ENCODE results near the gene EBNA1BP2.
"Not testable (repeated sequence)": the region's sequence is repeated elsewhere in the genome, so short reads cannot be mapped to it uniquely, and the experiment has no call there.

Gene EBNA1BP2, protein sequence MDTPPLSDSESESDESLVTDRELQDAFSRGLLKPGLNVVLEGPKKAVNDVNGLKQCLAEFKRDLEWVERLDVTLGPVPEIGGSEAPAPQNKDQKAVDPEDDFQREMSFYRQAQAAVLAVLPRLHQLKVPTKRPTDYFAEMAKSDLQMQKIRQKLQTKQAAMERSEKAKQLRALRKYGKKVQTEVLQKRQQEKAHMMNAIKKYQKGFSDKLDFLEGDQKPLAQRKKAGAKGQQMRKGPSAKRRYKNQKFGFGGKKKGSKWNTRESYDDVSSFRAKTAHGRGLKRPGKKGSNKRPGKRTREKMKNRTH

DNA sequence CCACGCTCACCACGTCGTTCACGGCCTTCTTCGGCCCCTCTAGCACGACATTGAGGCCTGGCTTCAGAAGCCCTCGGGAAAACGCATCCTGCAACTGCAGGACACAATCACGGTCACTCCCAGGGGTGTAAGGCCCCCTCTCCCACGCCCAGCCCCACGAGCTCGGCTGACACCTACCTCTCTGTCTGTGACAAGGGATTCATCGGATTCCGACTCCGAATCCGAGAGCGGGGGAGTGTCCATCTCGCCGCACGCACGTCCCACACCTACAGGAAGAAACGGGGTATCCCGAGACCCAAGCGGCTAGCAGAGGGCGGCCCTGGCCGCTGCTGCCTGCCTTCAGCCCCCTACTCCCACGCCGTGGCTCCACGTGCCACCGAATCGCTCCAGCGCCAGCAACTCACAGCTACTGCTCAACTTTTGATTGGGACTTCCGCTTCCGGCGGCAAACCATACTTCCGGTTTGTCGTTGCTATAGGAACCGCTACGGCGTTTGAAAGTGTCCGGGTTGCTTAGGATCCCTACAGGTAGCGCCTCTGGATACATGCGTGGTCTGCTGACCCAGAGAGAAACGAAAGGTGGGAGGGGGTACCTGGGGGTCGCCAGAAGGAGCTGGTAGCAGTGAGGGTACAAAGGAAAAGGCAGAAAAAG lies at the start of gene EBNA1BP2, which contains the start of gene CFAP57:
TSS of gene EBNA1BP2 (minus strand) at position 415 of the 651 bp plus-strand sequence. CDS start at position 243, 172 bp downstream.
TSS of gene CFAP57 (plus strand) at position 455 of the 651 bp plus-strand sequence. CDS start 424 bp downstream, outside the sequence.
- DNase-seq (ENCODE audit: low read depth) = peak; percentile 86

DNA sequence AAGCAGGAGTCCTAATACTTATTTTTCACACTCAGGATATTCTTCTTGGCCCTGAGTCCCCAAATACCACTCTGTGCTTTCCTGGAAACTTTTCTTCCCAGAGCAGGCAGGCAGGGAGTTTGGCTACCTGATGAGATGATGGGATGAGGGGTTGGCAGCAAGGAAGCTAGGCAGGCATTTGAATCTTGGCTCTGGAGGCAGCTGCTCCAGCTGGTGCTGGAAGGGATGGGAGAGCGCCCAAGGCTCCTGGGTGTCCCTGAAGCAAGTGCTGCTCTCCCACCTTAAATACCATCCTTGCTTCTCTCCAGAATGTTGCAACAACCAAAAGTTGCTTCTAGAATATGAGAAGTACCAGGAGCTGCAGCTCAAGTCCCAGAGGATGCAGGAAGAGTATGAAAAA lies 49.7 kb upstream of the EBNA1BP2 start:
- DNase-seq (ENCODE audit: low read depth) = no peak

DNA sequence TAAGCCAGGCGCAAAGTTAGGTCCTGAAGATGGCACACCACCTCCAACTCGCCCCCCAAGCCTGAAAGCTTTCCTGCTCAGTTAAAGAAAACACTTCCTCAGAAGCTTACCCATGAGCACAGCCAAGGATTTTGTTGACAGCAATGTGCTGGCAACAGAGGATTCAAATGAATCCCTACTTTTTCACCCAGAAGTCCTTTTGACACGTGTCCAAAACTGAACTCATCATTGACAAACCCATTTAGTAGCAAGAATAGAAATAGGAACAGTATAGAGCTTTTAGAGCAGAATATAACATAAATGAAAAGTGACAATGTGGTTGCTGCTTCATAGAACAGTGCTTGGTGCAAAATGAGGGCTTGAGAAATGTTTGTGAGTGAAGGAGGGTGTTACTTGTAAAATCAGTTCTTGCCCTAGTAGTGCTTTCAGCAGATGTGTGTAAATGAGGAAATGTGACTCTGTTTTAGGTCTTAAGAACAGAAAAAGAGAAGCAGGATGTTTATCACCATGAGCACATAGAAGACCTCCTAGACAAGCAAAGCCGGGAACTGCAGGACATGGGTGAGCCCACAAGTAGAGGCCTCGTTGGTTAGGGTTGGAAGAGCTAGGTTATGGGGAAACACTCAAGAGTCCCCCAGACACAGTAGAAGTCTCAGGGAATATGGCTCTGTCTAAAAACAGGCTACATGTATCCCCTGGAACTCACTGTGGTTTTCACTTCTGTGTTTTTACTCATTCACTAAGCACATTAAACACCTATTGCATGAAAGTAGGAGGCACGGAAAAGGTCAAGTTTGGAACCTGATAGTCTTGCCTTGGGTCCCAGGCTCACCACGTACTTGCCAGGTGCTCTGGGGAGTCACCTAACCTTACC lies 49.1 kb upstream of the EBNA1BP2 start:
- no peak for DNase-seq (ENCODE audit: low read depth)

DNA sequence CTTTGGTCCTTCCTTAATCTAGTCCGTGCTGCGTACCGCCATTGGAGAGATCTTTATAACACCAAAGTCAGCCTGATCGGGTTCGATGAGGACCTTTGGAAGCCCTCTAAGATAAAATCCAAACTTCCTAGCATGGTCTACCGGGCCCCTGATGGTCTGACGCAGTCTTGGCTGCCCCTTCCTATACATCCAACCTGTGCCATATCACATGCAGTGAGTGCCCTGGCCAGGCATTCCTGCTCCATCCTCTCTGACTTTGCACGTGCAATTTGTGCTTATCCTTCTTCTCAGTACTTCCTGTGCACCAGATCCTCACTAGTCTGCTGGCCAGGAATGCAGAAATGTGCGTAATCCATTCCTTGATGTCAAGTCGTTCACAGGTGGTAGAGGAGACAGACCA lies 45.7 kb upstream of the EBNA1BP2 start:
- no peak for DNase-seq (ENCODE audit: low read depth)

DNA sequence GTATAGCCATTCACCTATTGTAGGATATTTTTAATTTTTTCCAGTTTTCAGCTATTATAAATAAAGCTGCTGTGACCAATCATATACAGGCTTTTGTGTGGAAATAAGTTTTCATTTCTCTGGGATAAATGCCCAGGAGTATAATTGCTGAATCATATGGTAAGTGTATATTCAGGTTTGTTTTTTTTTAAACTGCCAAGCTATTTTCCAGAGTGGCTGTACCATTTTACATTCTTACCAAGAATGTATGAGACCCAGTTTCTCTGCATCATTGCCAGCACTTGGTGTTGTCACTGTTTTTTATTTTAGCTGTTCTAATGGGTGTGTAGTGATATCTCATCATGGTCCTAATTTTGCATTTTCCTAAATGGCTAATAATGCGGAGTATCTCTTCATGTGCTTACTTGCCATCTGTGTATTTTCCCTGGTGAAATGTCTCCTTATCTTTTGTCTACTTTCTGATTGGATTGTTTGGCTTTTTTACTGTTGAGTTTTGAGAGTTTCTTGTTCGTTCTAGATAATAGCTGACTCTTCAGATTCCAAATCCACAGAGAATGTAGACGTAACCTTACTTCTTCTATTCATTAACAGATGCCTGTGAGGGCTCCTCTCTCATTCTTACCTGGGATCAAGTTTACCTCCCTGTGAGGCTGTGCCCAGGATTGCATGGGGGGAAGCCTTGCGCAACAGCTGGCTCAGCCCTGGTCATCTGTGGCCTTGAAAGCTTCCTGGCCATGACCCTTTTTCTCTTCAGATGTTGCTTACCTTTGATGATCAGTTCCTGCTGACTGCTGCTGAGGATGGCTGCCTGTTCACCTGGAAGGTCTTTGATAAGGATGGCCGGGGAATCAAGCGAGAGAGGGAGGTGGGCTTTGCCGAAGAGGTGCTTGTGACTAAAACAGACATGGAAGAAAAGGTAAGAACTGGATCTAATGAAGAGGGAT lies 42.7 kb upstream of the EBNA1BP2 start:
- DNase-seq (ENCODE audit: low read depth) = no peak

DNA sequence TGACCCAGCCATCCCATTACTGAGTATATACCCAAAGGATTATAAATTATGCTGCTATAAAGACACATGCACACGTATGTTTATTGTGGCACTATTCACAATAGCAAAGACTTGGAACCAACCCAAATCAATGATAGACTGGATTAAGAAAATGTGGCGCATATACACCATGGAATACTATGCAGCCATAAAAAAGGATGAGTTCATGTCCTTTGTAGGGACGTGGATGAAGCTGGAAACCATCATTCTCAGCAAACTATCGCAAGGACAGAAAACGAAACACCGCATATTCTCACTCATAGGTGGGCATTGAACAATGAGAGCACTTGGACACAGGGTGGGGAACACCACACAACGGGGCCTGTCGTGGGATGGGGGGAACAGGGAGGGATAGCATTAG lies 36.2 kb upstream of the EBNA1BP2 start:
- DNase-seq (ENCODE audit: low read depth) = not testable (repeated sequence)

DNA sequence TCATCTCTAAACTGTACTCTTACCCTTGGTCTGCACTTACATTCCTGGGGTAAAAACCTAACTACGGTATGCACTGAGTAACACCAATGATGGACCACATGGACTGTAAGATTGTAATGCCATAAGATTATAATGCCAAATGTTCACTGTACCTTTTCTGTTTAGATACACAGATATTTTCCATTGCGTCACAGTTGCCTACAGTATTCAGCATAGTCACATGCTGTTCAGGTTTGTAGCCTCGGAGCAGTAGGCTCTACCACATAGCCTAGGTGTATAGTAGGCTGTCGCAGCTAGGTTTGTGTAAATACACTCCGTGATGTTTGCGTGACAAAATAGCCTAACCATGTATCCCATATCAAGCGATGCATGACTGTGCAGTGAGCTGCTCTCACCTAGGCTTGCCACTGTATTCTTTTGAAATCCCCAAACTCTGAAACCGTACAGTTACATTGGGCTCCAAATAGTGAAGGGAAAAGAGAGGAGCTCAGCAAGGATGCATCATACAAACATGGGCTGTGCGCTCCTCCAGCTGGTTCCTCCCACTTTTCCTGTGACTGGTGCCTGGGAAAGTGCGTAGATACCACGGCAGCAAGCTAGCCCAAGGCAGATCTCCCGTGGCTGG lies 35.3 kb upstream of the EBNA1BP2 start:
- DNase-seq (ENCODE audit: low read depth) = no peak

DNA sequence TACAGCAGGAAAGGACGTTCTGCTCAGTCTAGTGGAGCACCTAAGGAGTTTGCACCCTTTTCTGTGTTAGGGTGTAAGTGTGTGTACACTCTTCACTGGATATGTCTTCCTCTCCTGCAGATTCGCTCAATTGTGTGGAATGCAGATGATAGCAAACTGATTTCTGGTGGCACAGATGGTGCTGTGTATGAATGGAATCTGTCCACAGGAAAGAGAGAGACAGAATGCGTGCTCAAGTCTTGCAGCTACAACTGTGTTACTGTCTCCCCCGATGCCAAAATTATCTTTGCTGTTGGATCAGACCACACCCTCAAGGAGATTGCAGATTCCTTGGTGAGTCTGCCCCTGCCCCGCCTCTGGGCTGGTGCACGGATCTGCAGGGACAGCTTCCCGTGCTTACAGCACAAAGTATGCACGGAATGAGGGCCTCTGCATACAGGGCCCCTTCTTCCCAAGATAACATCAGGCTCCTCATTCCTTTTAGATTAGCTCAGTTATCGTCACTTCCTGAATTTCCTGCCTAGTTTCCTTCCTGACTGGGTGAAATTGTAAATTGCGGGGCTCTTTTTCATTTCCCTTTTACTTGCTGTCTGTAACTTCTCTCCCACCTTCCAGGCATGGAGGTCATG lies 34.6 kb upstream of the EBNA1BP2 start:
- DNase-seq (ENCODE audit: low read depth) = no peak

DNA sequence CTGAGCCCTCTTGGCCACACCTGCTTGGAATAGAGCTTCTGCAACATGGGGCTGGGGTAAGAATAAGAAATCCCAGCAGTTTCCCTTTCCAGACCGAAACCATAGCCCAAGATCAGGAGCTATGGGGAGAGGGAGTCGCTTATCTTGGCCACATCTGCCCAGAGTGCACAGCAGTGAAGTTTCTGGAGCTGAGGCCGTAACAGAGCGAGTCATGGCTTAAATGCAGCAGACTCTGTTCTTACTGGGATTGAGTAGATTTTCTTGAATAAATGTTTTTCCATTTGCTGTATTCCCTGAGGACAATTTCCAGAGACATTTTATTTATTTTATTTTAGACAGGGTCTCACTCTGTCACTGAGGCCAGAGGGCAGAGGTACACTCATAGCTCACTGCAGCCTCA lies 33.6 kb upstream of the EBNA1BP2 start:
- no peak for DNase-seq (ENCODE audit: low read depth)

DNA sequence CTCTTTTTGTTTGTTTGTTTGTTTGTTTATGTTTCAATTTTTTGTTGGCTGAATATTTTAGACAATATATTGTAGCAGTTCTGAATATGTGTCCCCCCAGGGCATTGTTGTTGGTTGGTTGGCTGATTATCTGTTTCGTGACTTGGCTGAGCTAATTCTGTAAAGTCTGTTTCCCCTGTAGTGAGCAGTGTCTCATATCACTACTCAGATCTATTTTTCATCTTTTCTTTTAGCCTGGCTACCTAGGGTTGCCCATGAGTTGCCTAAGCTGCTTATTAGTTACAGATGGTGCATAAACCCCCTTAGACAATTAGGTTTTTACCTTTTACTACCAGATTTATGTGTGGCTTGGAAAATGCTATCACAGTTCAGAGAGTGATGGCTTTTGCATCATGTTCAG lies 32.3 kb upstream of the EBNA1BP2 start:
- no peak for DNase-seq (ENCODE audit: low read depth)

DNA sequence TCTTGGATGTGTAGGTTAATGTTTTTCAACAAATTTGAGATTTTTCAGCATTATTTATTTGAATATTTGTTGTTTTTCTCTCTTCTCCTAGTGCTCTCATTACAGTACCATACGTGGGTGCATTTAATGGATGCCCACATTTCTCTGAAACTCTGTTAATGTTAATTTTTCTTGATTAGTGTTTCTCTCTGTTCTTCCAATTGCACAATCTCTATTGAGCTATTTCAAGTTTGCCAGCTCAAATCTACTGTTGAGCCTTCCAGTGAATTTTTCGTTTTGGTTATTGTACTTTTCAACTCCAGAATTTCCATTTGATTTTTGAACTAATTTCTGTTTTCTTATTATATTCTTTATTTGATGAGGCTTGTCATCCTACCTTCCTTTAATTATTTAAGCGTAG lies 31.8 kb upstream of the EBNA1BP2 start:
- no peak for DNase-seq (ENCODE audit: low read depth)

DNA sequence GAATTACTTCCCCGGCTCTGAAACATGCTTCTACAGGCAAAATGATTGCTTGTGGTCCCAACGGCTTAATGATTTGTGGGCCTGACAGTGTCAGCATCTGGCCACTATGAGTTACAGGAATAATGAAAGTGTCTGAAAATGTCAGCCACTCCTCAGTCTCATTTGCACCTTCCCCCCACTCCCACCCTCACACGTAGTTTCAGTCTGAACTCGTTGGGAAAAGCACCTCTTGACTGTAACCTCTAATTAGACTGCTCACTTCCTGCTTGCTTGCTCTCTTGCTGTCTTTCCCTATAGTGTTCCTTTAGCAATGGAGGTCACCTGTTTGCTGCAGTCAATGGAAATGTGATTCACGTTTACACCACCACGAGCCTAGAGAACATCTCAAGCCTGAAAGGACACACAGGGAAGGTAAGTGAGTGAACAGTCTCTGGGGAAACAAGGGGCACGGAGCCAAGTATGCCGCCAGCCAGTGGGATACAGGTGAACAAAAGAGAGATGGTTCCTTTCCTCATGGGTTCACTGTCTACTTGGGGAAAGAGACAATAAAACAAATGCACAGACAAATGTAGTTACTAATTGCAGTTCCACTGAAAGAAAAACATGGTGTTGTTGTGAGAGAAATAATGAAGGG lies 27.1 kb upstream of the EBNA1BP2 start:
- no peak for DNase-seq (ENCODE audit: low read depth)

DNA sequence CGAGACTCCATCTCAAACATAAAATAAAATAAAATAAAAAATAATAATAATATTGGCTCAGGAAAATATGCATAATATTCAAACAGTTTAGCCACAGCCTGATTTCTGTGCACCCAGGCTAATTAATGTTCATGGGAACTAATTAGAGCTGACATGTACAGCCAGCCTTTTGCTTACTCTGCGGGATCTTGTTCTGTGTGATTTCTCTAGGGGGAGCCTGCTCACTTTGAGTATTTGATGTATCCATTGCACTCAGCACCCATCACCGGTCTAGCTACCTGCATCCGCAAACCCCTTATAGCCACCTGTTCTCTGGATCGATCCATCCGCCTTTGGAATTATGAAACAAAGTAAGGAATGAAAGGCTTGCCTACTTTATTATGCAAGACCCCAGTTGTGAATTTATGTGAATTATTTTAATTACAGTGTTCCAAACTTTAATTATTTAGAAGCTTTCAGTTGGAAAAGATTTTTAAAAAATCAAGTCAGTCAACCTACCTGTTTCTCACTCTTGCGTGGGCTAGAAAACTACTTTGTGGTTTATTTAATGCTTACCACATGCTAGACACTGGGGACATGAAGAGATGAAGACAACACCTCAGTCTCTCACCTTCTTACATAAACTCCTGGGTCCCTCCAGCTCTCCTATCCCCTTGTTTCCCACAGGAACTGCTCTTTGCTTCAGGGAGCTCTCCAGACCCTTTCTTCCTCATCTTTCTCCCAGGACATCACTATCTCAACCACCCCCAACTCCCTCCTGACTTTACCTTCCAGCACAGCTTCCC lies 25.4 kb upstream of the EBNA1BP2 start:
- DNase-seq (ENCODE audit: low read depth) = no peak

DNA sequence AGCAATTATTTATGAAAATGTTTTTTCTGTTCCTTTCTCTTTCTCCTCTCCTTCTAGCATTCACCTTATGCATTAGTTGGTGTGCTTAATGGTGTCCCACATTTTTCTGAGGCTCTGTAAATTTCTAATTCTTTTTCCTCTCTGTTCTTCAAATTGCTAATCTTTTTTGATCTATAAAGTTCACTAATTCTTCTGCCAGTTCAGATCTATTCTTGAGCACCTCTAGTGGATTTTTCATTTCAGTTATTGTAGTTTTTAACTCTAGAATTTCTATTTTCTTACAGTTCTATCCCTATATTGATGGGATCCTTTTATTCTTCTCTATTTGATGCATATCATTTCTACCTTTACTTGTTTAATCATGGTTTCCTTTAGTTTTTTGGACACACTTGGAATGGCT lies 22.4 kb upstream of the EBNA1BP2 start:
- DNase-seq (ENCODE audit: low read depth) = no peak

DNA sequence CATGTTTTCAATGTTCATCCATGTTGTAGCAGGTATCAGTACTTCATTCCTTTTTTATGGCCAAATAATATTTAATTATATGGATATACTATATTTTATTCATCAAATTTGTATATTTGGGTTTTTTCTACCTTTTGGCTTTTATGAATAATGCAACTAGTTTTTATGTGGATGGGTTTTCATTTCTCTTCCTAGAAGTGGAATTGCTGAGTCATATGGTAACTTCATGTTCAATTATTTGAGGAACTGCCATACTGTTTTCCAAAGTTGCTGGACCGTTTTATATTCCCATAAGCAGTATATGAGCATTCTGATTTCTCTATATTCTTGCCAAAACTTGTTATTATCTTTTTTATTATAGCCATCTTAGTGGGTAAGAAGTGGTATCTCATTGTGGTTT lies 16.0 kb upstream of the EBNA1BP2 start:
- no peak for DNase-seq (ENCODE audit: low read depth)

DNA sequence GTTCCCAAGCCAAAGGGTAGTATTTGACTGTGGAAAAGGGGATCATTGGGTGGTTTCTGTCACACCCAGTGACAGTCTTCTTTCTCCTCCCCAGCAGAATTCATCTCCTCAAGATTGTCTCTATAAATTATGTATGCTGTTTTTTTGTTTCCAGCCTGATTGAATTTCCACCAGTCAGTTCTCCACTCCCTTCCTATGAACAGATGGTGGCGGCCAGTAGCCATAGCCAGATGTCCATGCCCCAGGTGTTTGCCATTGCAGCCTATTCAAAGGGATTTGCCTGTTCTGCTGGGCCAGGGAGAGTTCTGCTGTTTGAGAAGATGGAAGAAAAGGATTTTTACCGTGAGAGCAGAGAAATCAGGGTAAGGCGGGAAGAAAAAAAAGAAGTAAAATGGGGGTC lies 12.9 kb upstream of the EBNA1BP2 start:
- no peak for DNase-seq (ENCODE audit: low read depth)

DNA sequence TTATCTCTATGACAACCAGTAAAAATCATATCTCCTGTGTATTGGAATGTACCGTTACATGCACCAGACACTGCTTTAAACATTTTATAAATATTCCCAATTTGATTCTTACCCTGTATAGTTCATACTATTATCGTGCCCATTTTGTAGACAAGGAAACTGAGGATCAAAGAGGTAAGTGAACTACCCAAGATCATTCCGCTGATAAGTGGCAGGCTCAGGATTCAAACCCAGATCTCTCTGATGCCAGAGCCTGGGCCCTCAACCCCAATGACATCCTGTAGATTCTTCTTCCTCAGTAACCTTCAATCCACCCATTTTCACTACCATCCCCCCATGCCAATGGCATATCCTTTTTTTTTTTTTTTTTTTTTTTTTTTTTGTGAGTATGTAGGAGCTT lies 12.3 kb upstream of the EBNA1BP2 start:
- DNase-seq (ENCODE audit: low read depth) = no peak

DNA sequence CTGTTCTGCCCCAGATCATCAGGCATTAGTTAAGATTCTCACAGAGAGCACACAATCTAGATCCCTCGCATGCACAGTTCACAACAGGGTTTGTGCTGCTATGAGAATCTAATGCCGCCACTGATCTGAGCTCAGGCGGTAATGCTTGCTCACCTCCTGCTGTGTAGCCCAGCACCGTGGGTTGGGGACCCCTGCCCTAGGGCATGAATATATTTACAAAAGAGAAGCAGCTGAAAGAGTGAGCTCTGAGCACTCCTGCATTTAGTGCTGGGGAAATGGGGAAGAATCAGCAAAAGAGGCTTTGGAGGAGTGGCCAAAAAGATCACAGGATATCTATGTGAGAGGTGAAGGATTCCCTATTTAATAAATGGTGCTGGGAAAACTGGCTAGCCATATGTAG lies 5.6 kb upstream of the EBNA1BP2 start:
- DNase-seq (ENCODE audit: low read depth) = no peak

DNA sequence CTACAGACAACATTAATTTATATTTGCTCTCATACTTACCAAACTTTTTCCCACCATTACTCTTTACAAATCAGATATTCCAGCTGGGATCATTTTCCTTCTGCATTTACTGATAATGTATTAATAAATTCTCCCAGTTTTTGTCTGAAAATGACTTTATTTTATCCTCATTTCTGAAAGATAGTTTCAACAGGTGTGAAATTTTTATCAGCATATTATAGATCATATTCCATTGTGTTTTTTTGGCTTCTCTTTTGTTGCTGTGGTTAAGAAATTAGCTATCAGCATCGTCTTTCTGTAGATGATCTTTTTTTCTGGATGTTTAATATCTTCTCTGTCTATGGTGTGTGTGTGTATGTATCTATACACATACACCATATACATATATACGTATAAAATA lies 2.8 kb upstream of the EBNA1BP2 start:
- no peak for DNase-seq (ENCODE audit: low read depth)

Measured in stimulated activated CD8-positive, alpha-beta memory T cell treated with anti-CD3 and anti-CD28 coated beads, Interleukin-15, amount 100 ng/mL, for 1 hour (primary cell).